H1 (cell line): ENCODE measurements around the gene DIPK1C. TPM values are rescaled to one million over a fixed set of nuclear protein-coding genes. Genes with fewer than 3 reads are reported as not detected.

Experiments
- CHD7 ChIP-seq: fragments of 300-600 bp; sonication (generic); IDR thresholded peaks from 2 replicates; pipeline ENCODE4 v1.7.1; 2012; ENCODE audit warnings: low read length, moderate library complexity, mild to moderate bottlenecking, inconsistent platforms; ENCODE audit not compliant: insufficient replicate concordance
- polyA plus RNA-seq, 7 experiments: library from polyadenylated mRNA; depleted of rRNA in 3 of 7; stranded (reverse) in 5 of 7; unstranded in 2 of 7; fragments of >200 nt in 5 of 7; fragments of 200-250 nt in 2 of 7; gene quantifications; 1 replicate in 5 of 7; 2 replicates in 1 of 7; 4 replicates in 1 of 7; pipeline versions ENCODE4 v1.2.1 to v1.2.3, GENCODE V29; 2011 to 2013; ENCODE audit warnings: missing spikeins in 2 of 7, mixed read lengths in 2 of 7
- total RNA-seq: library from RNA; stranded (reverse); fragmentation: NEBNext Ultra II Directional; extraction: Animal tissue kit (Norgen Biotek cat#: 25700); gene quantifications from 2 replicates; pipeline ENCODE4 v1.2.1, GENCODE V29; 2021

The DIPK1C gene
- total and polyA plus RNA-seq, 2 of the 8 experiments (the other 6 are each of a cell fraction or from before 2014, with no cell fraction given) = 0.08 TPM; not detected in 1

GRCh38 chr18:74478880-74479279, 21.8 kb upstream of the DIPK1C start (continued):
- no peak for TF ChIP-seq CHD7
- TF ChIP-seq, all 59 proteins: peak for 0
